GM18519 (cell line): ENCODE data around the gene THOC5.

Experiments
- ATAC-seq: cut with Tn5 transposase; IDR thresholded peaks from one replicate; pipeline ENCODE4 v1.9.1; 2021; ENCODE audit warnings: mild to moderate bottlenecking, moderate library complexity; ENCODE audit not compliant: unreplicated experiment, low FRiP score

THOC5 gene

GRCh38 chr22:29478326-29479276, 75.0 kb downstream of the THOC5 start:
- no peak for ATAC-seq

DNA sequence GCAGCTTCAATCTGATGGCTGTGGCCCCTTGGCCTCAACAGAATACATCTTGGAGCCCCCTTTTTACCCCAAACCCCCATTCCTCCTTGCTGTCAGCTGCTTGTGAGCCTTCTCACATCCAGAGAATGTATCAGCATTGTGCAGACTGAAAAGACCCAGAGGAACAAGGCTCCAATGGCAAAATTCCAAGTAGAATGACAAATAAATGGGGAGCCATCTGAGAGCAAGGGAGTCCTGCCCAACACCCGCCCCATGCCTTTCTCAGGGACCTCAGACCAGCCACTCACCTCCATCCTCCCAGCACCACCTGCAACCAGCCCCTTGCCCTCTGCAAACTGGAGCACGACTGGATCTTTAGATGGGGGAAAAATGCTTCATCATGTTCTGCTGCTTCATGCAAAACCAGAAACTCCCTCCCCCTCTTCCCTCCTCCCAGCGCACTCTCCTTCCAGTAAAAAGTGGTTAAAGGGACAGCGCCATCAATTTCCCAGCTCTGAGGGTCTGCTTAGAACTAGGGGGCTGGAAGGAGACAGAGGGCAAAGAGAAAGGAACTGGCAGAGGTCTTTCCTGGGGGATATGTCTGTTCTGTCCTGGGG, 75.7 kb downstream of the THOC5 start:
- no peak for ATAC-seq

- ATAC-seq, result no peak
Observed at GRCh38 chr22:29476116-29476515, 77.4 kb downstream of the THOC5 start.

GRCh38 chr22:29475550-29475949, 78.0 kb downstream of the THOC5 start:
- ATAC-seq, result no peak

DNA sequence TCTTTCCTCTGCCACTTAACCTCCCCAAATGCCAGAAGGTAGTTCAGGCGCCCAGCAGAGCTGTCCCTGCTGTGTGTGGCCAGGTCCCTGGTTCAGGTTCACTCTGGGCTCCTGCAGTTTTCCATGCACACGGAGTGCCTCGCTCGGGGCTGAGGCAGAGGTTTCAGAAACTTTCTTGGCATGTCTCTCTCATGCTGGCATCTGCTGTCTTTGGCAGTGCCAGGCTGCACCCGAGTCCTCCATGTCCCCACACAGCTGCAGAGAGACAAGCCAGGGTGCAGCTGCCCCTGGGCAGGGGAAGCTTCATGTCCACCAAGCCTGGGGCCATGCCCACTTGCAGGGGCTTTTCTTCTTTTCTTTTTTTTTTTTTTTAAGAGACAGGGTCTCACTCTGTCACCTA, 80.6 kb downstream of the THOC5 start:
- no peak for ATAC-seq

GRCh38 chr22:29470159-29470855, 83.2 kb downstream of the THOC5 start:
- no peak for ATAC-seq

DNA sequence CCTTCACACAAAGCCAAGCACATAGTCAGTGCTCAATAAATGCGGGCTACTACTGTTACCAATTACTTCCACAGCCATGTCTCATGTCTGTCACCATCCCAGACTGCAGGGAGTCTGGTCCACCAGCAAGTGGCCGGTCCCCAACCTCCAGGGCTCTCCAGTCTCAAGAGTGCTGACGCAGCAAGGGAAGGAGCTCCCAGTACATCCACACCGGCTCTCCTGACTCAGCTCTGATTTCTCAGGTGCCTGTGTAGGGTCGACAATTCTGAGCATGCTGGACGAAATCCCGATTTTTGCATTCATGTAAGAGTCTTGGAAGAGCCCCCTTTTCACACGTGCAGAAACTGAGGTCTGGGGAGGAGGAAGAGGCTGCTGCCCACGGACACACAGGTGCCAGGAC, 83.8 kb downstream of the THOC5 start:
- no peak for ATAC-seq

DNA sequence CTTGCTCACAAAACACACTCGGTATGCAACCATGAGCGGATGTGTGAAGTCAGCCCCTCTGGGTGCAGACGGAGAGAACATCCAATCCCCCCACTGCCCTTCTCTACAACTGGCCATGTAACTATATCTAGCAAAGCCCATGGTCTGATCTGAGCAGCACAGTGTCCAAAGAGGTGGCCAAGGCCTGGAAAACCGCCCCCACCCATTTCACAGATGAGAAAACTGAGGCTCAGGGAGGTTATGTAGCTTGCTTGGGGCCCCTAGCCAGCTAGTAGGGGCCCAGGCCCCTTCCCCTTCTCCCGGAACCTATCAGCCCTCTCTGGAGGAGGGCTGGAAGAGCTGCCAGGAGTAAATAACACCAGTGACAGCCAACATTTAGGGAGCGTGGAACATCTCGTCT, 89.0 kb downstream of the THOC5 start:
- ATAC-seq, result no peak

DNA sequence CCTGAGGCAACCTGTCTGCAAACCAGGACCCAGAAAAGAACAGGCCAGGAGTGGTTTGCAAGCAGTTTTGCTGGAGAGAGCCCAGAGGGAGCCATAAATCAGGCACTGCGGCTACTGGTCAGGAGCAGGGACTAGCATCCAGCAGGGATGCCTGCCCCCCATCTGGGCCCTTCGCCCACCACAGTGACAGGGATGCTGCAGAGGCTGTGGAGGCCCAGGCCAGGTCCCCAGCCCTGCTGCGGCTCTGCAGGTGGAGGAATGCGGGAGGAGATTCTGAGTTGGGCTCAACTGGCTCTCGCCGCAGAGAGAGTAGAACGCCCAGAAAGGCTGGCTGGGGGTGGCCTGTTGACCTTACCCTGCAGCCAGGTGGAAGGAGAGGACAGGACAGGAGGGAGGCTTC, 89.9 kb downstream of the THOC5 start:
- no peak for ATAC-seq

DNA sequence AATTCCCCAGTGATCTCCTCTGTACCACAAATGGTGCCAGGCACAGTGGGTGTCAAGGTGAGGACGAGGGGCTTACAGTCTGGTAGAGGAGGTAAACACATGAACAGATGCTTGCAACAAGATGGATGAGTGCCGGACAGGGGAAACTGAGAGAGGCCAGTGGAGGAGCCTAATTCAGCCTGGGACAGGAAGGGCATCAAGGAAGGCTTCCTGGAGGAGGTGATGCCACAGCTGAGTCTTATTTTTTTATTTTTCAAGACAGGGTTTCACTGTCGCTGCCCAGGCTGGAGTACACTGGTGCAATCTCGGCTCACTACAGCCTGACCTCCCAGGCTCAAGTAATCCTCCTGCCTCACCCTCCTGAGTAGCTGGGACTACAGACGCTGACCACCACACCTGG, 92.3 kb downstream of the THOC5 start:
- ATAC-seq, result no peak

DNA sequence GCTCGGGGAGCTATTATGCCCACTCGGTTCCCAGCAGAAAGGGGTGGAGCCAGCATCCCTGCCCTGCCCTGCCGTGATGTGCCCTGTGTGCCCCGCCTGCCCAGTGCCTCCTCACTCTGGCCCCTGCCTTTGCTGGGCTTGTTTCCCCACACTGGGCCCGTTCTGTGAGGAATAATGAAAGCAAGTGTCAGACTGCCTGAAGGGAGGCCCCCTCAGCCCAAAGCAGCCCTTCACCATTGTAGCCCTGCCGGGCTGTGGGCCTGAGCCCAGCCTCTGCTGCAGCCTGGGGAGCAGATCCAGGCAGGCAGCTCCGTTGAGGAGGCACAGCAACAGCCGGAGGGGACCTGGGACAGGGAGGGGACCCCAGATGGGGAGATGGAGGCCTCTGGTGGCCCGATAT, 93.8 kb downstream of the THOC5 start:
- ATAC-seq, result no peak

GRCh38 chr22:29458551-29458950, 95.0 kb downstream of the THOC5 start:
- ATAC-seq, result no peak

- ATAC-seq, result no peak
Observed at GRCh38 chr22:29457730-29458129, 95.8 kb downstream of the THOC5 start.

DNA sequence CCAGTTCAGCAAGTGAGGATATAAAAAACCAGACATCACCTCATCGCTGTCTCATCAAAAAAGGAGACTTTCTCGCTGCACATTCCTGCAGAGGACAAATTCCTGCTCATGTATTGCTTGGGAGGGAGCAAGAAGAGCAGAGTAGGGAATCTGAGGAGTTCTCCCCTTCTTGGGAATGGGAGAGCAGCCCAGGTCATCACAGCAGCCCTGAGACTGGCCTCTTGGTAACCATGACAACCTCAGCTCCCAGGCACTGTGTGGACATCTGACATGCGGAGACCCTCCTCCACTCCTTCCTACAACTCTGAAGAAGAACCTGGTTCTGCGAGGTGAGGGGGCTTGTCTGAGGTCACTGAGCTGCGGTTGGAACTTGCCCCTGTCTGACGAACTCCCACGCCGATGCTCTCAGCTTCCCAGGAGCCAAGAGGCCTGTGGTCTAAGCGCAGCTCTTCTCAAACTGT, 97.3 kb downstream of the THOC5 start:
- ATAC-seq, result no peak
